Hippocampal formation (tissue), 2 donors: ENCODE results near the gene CPA3.

Experiments used
- DNase-seq, 2 donors: peaks; one replicate each; lab custom pipeline; 2025; lab: John Stamatoyannopoulos, UW

The CPA3 gene

DNA sequence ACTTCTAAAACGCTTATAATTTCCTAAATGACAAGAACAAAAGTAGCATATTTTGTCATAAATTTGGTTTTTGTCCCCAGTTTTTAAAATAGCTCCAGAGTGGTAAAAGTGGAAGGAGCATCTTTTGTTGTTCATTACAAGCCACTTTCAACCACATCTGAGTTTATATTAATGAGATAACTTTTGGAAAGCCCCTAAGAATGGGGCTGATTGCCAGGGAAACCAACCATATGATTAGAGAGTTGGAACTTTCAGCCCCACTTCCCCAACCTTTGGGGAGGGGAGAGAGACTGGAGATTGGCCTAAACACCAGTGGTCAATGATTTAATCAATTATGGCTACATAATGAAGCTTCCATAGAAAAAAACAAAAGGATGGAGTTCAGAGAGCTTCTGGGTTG lies 57.4 kb downstream of the CPA3 start:
- no peak for DNase-seq

DNA sequence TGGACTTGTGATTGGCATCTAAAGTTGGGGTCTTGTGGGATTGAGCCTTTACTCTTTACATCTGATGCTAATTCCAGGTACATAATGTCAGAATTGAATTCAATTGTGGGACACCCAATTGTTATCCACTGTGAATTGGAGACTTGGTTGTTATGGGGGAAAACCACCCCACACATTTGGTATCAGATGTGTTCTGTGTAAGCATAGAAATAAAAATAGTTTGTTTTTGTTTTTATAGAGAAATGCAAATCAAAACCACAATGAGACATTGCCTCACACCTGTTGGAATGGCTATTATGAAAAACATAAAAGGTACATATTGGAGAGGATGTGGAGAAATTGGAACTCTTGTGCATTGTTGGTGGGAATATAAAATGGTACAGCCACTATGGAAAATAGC lies 58.5 kb downstream of the CPA3 start:
- no peak for DNase-seq

- DNase-seq: no peak
These were observed 59.5 kb downstream of the CPA3 start for GRCh38 chr3:148924562-148924961.

DNA sequence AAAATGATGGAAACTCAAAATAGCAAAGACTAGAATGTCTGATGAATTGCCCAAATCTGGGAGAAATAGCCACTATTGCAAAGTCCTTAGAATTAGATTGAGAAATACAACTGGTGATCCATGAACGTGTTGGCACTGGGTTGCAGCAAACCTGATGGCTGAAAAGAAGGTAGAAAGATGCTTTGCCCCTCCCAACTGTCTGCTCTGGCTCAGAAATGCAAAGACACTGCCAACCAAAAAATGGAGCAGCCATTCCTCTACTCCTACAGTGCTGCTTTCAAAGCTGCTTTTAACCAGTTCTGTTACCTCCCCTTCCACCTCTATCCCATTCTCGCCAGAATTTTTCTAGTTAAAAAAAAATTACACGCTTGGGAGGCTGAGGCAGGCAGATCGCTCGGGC lies 60.7 kb downstream of the CPA3 start:
- no peak for DNase-seq

DNA sequence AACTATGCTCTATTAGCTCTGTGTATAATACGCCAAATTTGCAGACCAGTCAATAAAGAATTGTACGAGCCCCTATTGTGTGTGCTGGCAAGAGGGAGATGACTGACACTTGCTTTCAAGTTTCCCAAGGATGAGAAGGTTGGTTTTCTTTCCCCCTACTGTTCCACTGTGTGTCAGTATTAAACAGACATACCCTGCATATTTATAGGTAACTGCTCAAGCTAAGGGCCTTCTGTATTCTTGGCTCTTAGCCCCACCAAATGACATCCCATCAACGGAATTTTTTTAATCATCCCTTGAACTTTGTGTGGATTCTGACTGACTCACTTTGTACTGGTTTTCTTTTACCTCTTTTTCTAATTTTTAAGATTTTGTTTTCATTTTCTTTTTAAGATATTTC lies 65.7 kb downstream of the CPA3 start:
- DNase-seq: no peak

GRCh38 chr3:148931574-148931973 lies 66.5 kb downstream of the CPA3 start:
- DNase-seq: no peak

DNA sequence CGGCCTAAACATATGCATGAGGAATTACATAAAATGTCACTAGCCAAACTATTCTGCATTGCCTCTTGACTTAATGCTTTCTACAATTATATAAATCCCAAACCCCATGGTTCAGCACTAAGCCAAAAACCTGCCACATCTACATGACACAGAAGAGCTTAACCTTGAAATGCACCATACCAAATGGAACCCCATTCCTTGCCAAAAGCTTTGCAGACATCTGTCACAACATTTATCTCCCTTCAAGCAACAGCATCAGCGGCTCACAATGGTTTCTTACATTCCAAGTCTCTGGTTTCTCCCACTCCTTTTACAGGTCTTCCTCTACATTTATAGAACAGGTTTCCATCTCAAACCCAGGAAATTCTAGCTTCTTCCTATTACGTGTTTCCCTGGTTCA lies 67.9 kb downstream of the CPA3 start:
- no peak for DNase-seq

GRCh38 chr3:148937467-148938255 lies 72.6 kb downstream of the CPA3 start:
- no peak for DNase-seq

DNA sequence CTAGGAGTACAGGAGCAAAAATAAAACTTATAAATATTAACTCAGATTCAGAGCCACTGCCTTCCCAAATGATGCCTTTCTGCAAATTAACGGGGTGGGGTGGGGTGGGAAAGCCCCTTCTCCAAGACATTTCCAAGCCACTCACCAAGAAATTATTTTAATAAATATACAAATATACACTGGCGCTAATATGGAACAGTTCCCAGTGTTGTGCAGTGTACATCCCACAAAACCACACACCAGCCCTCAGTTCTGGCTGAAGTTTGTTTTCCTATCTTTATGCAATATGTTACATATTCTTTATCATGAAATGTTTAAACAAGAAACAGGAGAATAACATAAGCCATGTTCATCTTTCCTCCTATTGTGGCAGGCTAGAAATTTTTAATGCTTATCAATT lies 73.2 kb downstream of the CPA3 start:
- no peak for DNase-seq

DNA sequence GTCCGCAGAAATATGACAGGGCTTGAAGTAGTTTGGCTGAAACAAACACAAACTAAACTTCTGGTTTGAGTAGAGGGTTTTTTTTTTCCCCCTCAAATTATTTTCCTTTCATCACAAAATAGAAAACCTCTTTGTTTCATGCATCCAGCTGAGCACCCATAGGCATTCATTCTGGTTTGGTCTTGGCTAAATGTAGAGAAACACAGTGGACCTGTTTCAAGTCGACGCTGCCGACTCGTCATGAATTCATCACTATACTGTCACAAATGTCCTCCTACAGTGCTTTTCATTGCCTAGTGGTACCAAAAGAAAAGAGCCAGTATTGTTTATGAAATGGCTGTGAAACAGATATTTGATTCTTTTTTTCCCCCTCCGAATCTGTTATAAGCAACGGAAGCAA lies 73.8 kb downstream of the CPA3 start:
- DNase-seq: peak; percentile 23 to 43

DNA sequence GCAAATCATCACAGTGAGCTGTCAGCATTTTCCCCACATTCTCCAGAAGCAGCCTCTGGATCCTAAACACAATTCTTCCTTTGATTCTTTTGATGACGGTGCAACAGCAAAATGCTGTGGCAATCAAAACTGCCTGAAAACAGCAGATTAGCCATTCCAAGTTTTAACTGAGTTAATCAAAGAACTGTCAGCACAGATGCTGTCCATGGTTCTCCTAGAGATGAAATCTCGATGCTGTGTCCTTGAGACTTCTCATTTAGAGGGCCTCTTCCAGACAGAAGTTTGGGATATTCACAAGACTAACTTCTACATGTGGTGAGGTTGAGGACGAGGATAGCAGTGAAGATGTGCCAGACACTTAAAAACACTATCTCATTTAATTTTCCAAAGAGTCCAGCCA lies 75.9 kb downstream of the CPA3 start:
- no peak for DNase-seq

DNA sequence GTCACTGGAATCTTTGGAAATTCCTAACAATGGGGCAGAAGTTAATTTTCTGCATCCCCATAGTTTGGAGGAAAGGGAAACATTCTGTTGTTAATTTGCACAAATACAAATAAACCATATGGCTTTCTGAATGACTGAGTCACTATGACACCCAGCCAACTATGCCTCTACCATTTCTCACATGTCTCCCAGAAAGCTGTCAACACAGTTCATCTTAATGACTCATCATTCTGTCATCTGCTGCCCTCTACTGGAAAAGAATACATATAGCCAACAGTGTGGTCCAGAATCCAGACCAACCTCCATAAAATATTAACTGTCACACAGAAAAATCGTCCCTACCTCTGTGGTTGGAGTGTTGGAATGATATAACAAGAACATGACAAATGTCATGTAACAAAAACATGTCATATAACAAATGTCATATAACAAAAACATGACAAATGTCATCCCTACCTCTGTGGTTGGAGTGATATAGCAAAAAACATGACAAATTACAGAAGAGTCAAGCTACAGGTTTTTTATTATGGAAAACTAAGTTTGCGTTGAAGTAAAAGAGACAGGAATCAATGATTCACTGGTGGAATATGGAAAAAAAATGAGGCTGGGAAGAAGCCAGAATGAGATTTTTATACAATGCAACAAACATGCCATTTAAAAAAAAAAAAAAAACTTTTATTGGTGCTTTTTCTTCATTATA lies 78.6 kb downstream of the CPA3 start:
- peak in 1 of 2 donors; percentile 85 for DNase-seq

- DNase-seq: no peak
These were observed 80.0 kb downstream of the CPA3 start for GRCh38 chr3:148945116-148945515.
